ENCODE results near the gene PVALB. TPM values are rescaled to one million over a fixed set of nuclear protein-coding genes. Genes with fewer than 3 reads are reported as not detected.
A peak's percentile ranks its signal among the peaks of the same experiment; 100 is the strongest.

The PVALB gene
- total and polyA plus RNA-seq, 9 donors, result 2.9 to 22.2 (median 11.2) TPM

GRCh38 chr22:36830601-36831000 is 13.8 kb upstream of the PVALB start:
- H3K4me1 ChIP-seq (ENCODE audit: control insufficient read depth, insufficient read depth, low read length), result no peaks in the 10 kb centered on the region
- no peak for DNase-seq
- H3K27me3 ChIP-seq (ENCODE audit: control insufficient read depth, insufficient read depth, low read length), result peaks cover 10% of the 10 kb centered on the region
- H3K4me3 ChIP-seq (ENCODE audit: low read length), result no peak overlapping the region
- H3K36me3 ChIP-seq (ENCODE audit: control insufficient read depth, insufficient read depth, low read length), result no peaks in the 10 kb centered on the region
- H3K9me3 ChIP-seq (replicated peaks; ENCODE audit: control insufficient read depth, low read depth, low read length), result no peaks in the 10 kb centered on the region
- H3K27ac ChIP-seq (ENCODE audit: low read length), result no peak overlapping the region
- WGBS (ENCODE audit: insufficient coverage), result no CpG with 5 or more reads among the region's 2 CpGs

DNA sequence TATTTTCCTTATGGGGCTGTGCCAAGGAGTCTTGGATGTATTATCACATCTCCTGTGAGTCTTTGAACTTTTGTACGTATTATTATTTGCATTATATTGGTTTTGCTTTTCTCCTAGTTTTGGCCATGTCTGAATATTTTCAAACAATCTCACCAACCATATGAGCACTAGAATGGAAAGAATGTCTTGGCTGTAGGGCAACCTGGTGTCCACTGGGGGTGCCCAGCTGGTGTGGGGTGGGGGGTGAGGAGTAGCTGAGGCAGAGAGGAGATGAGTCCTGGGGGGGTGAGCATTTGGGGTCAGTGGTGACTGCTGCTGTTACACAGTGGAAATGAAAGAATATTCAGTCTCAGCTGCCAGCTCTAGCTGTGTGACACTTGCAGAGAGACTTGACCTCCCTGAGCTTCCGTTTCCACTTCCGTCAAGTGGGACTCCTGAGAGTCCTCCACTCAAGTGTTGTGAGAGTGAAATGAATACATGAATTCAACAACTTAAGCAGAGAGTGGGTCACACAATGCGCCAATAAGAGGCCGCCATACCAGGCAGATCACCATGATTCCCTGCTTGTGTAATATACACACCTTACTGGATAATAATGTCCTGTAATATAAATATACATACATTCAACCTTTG is 12.7 kb upstream of the PVALB start:
- H3K4me3 ChIP-seq (ENCODE audit: low read length), result no peak overlapping the region
- no peaks in the 10 kb centered on the region for H3K36me3 ChIP-seq (ENCODE audit: control insufficient read depth, insufficient read depth, low read length)
- no peaks in the 10 kb centered on the region for H3K9me3 ChIP-seq (replicated peaks; ENCODE audit: control insufficient read depth, low read depth, low read length)
- H3K4me1 ChIP-seq (ENCODE audit: control insufficient read depth, insufficient read depth, low read length), result no peaks in the 10 kb centered on the region
- 82% methylated on average over 2 of the region's 5 CpGs for WGBS (ENCODE audit: insufficient coverage)
- no peak for DNase-seq
- H3K27ac ChIP-seq (ENCODE audit: low read length), result no peak overlapping the region
- H3K27me3 ChIP-seq (ENCODE audit: control insufficient read depth, insufficient read depth, low read length), result peaks cover 8% of the 10 kb centered on the region

- Histone ChIP-seq H3K4me3 (ENCODE audit: low read length) (no peak overlapping the region), H3K4me1 (ENCODE audit: control insufficient read depth, insufficient read depth, low read length) (peaks cover 5% of the 10 kb centered on the region), H3K36me3 (ENCODE audit: control insufficient read depth, insufficient read depth, low read length) (no peaks in the 10 kb centered on the region), H3K27me3 (ENCODE audit: control insufficient read depth, insufficient read depth, low read length) (peaks cover 8% of the 10 kb centered on the region), H3K9me3 (replicated peaks; ENCODE audit: control insufficient read depth, low read depth, low read length) (no peaks in the 10 kb centered on the region), H3K27ac (ENCODE audit: low read length) (no peak overlapping the region)
- 83% methylated on average over 3 of the region's 3 CpGs for WGBS (ENCODE audit: insufficient coverage)
- no peak for DNase-seq
Measured at GRCh38 chr22:36828815-36829214, 12.0 kb upstream of the PVALB start.

DNA sequence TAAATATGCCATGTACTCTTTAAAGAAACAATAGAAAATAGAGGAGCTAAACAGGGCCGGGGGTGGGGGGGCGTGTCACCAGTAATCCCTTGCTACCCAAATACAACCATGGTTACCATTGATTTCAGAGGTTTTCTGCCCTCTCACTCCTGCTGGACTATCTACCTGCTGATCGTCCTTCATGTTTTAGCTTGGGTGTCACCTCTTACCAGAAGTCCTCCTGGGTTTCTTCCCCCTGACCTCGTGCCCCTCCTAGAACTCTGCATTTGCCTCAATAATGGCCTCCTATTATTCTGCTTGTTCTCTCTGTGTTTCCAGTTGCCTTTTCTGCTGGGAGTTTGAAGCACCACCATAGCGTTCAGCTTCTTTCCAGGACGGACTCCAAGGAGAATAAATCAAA is 9.4 kb upstream of the PVALB start:
- peaks cover 20% of the 10 kb centered on the region for H3K4me1 ChIP-seq (ENCODE audit: control insufficient read depth, insufficient read depth, low read length)
- H3K9me3 ChIP-seq (replicated peaks; ENCODE audit: control insufficient read depth, low read depth, low read length), result no peaks in the 10 kb centered on the region
- no peak for DNase-seq
- H3K36me3 ChIP-seq (ENCODE audit: control insufficient read depth, insufficient read depth, low read length), result no peaks in the 10 kb centered on the region
- H3K27me3 ChIP-seq (ENCODE audit: control insufficient read depth, insufficient read depth, low read length), result peaks cover 8% of the 10 kb centered on the region
- H3K27ac ChIP-seq (ENCODE audit: low read length), result no peak overlapping the region
- H3K4me3 ChIP-seq (ENCODE audit: low read length), result no peak overlapping the region
- 76% methylated on average over 6 of the region's 6 CpGs for WGBS (ENCODE audit: insufficient coverage)

- Histone ChIP-seq H3K9me3 (replicated peaks; ENCODE audit: control insufficient read depth, low read depth, low read length) (no peaks in the 10 kb centered on the region), H3K36me3 (ENCODE audit: control insufficient read depth, insufficient read depth, low read length) (no peaks in the 10 kb centered on the region), H3K27me3 (ENCODE audit: control insufficient read depth, insufficient read depth, low read length) (peaks cover 14% of the 10 kb centered on the region), H3K4me3 (ENCODE audit: low read length) (no peak overlapping the region), H3K4me1 (ENCODE audit: control insufficient read depth, insufficient read depth, low read length) (peaks cover 21% of the 10 kb centered on the region), H3K27ac (ENCODE audit: low read length) (no peak overlapping the region)
- WGBS (ENCODE audit: insufficient coverage), result 95% methylated on average over 2 of the region's 2 CpGs
- no peak for DNase-seq
Measured at GRCh38 chr22:36824655-36825054, 7.8 kb upstream of the PVALB start.

DNA sequence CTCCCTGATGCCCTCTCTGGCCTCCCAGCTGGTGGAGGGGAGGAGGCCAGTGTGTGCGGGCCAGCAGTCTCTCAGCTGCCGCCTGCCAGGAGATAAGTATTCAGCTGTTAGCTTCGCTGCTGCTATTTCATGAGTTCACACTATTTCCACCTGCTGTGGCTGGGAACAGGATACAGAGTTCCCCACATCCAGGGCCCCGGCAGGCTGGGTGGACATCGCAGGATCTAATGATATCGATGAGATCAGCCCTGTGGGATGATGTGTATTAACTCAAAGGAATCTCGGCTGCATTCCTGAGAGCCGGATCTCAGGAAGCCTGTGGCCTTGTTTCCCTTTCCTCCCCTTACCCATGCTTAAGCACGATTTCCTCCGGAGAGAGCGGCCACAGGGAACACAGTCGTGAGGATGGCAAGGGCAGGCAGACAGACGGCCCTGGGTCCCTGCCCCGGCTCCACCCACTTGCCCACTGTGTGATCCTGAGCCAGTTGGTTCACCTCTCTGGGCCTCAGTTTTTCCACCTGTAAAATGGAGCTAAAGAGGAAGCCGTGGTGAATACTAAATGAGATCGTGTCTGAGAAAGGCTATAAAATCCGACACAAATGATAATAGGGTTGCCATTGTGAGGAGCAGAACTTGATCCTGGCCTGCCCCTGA is 6.5 kb upstream of the PVALB start:
- 66% methylated on average over 6 of the region's 17 CpGs for WGBS (ENCODE audit: insufficient coverage)
- Histone ChIP-seq H3K4me1 (ENCODE audit: control insufficient read depth, insufficient read depth, low read length) (peaks cover 26% of the 10 kb centered on the region), H3K9me3 (replicated peaks; ENCODE audit: control insufficient read depth, low read depth, low read length) (no peaks in the 10 kb centered on the region), H3K27me3 (ENCODE audit: control insufficient read depth, insufficient read depth, low read length) (peaks cover 26% of the 10 kb centered on the region), H3K4me3 (ENCODE audit: low read length) (no peak overlapping the region), H3K27ac (ENCODE audit: low read length) (peak overlapping the region; percentile 68), H3K36me3 (ENCODE audit: control insufficient read depth, insufficient read depth, low read length) (no peaks in the 10 kb centered on the region)
- peak; percentile 88 for DNase-seq

- Histone ChIP-seq H3K4me1 (ENCODE audit: control insufficient read depth, insufficient read depth, low read length) (peaks cover 26% of the 10 kb centered on the region), H3K9me3 (replicated peaks; ENCODE audit: control insufficient read depth, low read depth, low read length) (no peaks in the 10 kb centered on the region), H3K36me3 (ENCODE audit: control insufficient read depth, insufficient read depth, low read length) (no peaks in the 10 kb centered on the region), H3K27me3 (ENCODE audit: control insufficient read depth, insufficient read depth, low read length) (peaks cover 31% of the 10 kb centered on the region), H3K27ac (ENCODE audit: low read length) (no peak overlapping the region), H3K4me3 (ENCODE audit: low read length) (no peak overlapping the region)
- WGBS (ENCODE audit: insufficient coverage), result 37% methylated on average over 3 of the region's 6 CpGs
- DNase-seq, result no peak
Measured at GRCh38 chr22:36822581-36822980, 5.7 kb upstream of the PVALB start.

GRCh38 chr22:36819112-36819511 is 2.3 kb upstream of the PVALB start:
- WGBS (ENCODE audit: insufficient coverage), result no CpG with 5 or more reads among the region's 9 CpGs
- Histone ChIP-seq H3K27ac (ENCODE audit: low read length) (no peak overlapping the region), H3K9me3 (replicated peaks; ENCODE audit: control insufficient read depth, low read depth, low read length) (no peaks in the 10 kb centered on the region), H3K27me3 (ENCODE audit: control insufficient read depth, insufficient read depth, low read length) (peaks cover 62% of the 10 kb centered on the region), H3K4me3 (ENCODE audit: low read length) (no peak overlapping the region), H3K4me1 (ENCODE audit: control insufficient read depth, insufficient read depth, low read length) (peaks cover 37% of the 10 kb centered on the region), H3K36me3 (ENCODE audit: control insufficient read depth, insufficient read depth, low read length) (no peaks in the 10 kb centered on the region)
- no peak for DNase-seq

DNA sequence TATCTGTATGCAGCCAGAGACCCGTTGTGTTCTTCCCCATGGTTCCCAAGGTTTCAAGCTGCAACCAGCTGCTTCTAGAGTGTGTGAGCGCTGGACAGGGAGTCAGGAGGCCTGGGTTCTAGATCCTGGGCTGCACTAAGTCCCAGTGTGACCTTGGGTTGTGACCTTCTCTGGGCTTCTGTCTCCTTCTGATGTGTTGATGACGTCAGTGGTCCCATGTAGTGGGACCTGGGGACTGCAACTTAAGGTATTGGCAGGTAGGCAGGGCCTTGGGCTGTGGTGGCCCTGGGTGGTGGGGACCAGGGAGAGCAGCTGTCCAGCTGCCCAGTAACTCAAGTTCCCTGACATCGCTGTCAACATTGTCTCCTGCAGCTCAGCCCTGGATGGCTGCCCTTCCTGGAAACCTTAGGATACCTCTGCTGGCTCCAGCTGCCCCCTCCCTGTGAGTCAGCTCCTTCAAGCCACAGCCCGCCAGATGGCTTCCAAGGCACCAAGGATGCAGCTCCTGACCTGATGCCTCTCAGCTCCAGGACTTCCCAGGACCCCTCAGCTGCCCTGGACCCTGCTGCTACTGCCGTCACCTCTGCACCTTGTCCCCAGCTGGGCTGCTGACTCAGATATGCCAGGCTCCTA is 1.3 kb upstream of the PVALB start:
- 84% methylated on average over 6 of the region's 6 CpGs for WGBS (ENCODE audit: insufficient coverage)
- Histone ChIP-seq H3K4me1 (ENCODE audit: control insufficient read depth, insufficient read depth, low read length) (peaks cover 27% of the 10 kb centered on the region), H3K27me3 (ENCODE audit: control insufficient read depth, insufficient read depth, low read length) (peaks cover 71% of the 10 kb centered on the region), H3K36me3 (ENCODE audit: control insufficient read depth, insufficient read depth, low read length) (no peaks in the 10 kb centered on the region), H3K27ac (ENCODE audit: low read length) (no peak overlapping the region), H3K4me3 (ENCODE audit: low read length) (no peak overlapping the region), H3K9me3 (replicated peaks; ENCODE audit: control insufficient read depth, low read depth, low read length) (no peaks in the 10 kb centered on the region)
- DNase-seq, result no peak

DNA sequence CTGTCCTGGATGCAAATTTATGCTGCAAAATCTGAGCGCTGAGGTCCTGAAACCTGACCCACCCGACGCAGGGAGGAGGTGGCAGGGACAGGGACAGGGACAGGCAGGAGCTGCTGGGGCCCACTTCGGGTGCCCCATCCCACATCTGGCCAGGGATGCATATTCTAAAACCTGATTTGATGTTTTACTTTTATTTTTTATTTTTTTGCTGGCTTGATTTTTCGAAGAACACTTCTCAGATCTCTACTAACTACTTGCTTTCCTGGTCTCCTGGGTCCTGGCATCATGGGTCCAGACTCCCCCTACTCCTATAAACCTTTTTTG is 652 bp upstream of the PVALB start:
- no peak for DNase-seq
- no CpG with 5 or more reads among the region's 5 CpGs for WGBS (ENCODE audit: insufficient coverage)
- Histone ChIP-seq H3K27ac (ENCODE audit: low read length) (no peak overlapping the region), H3K4me1 (ENCODE audit: control insufficient read depth, insufficient read depth, low read length) (peaks cover 21% of the 10 kb centered on the region), H3K36me3 (ENCODE audit: control insufficient read depth, insufficient read depth, low read length) (no peaks in the 10 kb centered on the region), H3K4me3 (ENCODE audit: low read length) (no peak overlapping the region), H3K9me3 (replicated peaks; ENCODE audit: control insufficient read depth, low read depth, low read length) (no peaks in the 10 kb centered on the region), H3K27me3 (ENCODE audit: control insufficient read depth, insufficient read depth, low read length) (peaks cover 72% of the 10 kb centered on the region)
